Measurements from ENCODE around the gene ASAP2.

Gene ASAP2

DNA sequence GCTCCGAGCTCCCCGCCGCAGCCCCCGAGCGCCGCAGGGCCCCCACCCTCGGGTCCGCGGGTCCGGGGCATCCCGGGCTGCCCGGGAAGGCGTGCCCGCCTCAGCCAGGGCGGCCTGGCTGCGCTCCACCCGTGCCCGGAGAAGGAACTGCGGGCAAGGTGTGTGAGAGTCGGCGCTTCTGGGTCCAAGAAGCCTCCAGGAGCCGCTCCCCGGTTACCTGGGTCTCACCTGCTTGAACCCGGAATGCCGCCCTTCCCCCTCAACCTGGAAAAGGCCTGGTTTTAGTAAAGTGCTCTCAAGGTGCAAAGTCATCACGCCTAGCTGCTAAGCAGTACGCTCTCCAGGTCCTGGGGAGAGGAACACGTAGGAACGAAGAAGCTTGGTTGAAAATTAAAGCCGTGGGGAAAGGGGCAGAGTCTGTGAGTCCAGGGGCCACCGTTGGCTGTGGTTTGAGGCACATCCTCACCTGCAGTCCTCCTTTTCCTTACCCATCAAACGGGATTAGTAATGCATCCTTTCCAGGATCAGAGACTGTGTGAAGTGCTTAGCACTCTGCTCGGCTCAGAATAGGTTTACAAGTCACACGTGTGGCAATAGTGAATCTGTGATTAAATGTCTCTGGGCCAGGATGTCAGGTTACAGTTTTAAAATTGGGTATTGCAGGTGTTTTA, 1.2 kb downstream of the ASAP2 start:
- TF ChIP-seq EZH2phosphoT487 (IDR thresholded peaks at IDR 0.05; ENCODE audit: borderline replicate concordance): no peak
- TF ChIP-seq, protein P1, sequence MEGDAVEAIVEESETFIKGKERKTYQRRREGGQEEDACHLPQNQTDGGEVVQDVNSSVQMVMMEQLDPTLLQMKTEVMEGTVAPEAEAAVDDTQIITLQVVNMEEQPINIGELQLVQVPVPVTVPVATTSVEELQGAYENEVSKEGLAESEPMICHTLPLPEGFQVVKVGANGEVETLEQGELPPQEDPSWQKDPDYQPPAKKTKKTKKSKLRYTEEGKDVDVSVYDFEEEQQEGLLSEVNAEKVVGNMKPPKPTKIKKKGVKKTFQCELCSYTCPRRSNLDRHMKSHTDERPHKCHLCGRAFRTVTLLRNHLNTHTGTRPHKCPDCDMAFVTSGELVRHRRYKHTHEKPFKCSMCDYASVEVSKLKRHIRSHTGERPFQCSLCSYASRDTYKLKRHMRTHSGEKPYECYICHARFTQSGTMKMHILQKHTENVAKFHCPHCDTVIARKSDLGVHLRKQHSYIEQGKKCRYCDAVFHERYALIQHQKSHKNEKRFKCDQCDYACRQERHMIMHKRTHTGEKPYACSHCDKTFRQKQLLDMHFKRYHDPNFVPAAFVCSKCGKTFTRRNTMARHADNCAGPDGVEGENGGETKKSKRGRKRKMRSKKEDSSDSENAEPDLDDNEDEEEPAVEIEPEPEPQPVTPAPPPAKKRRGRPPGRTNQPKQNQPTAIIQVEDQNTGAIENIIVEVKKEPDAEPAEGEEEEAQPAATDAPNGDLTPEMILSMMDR (conservative IDR thresholded peaks at IDR 0.05; ENCODE audit: low read length): no peak
- Histone ChIP-seq H3K9ac (ENCODE audit: low read depth, low read length, poor library complexity, severe bottlenecking) (peak overlapping the region; percentile 75), H3K9me2 (replicated peaks; ENCODE audit: low read depth, low read length) (no peaks in the 10 kb centered on the region), H3K79me2 (ENCODE audit: insufficient read depth, low read length) (peaks cover 53% of the 10 kb centered on the region), H2AFZ (ENCODE audit: low read length) (peak overlapping the region; percentile 84), H3K9me3 (ENCODE audit: insufficient read depth, low read depth, low read length) (no peaks in the 10 kb centered on the region), H3K4me3 (ENCODE audit: low read length, poor library complexity, severe bottlenecking) (peak overlapping the region; percentile 91), H3K4me2 (ENCODE audit: low read depth, low read length, poor library complexity, severe bottlenecking) (peak overlapping the region; percentile 92), H3K4me1 (ENCODE audit: insufficient read depth, low read length, poor library complexity, severe bottlenecking) (peaks cover 32% of the 10 kb centered on the region), H3K27me3 (ENCODE audit: insufficient read depth, low read length, poor library complexity, severe bottlenecking) (no peaks in the 10 kb centered on the region), H3K36me3 (ENCODE audit: insufficient read depth, low read length) (no peaks in the 10 kb centered on the region), H4K20me1 (ENCODE audit: insufficient read depth, low read length, poor library complexity, severe bottlenecking) (peaks cover 21% of the 10 kb centered on the region), H3F3A (ENCODE audit: low read depth) (no peaks in the 10 kb centered on the region)

DNA sequence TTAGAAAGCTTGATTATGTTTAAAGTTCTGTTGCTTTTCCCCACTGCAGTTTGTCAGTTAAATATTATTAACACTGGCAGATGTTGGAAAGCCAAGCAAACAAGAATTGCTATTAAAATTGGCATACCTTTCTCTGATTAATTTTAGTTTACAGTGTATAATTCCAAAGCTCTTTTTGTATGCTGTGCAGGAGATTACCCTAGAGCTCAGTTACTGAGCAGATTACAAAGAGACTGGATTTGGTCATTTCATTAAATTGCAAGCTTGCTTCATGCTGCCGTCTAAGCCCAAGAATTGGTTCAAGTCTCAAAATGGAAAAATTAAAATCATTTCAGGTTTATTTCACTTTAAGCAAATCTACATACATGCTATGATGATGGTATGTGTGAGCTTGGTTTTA, 2.3 kb downstream of the ASAP2 start:
- no peaks in the 10 kb centered on the region for H3K36me3 ChIP-seq (ENCODE audit: insufficient read depth, low read length)
- H3K9ac ChIP-seq (ENCODE audit: low read depth, low read length, poor library complexity, severe bottlenecking): no peak overlapping the region
- H3K4me3 ChIP-seq (ENCODE audit: low read length, poor library complexity, severe bottlenecking): peak overlapping the region; percentile 91
- H2AFZ ChIP-seq (ENCODE audit: low read length): no peak overlapping the region
- H3K9me2 ChIP-seq (replicated peaks; ENCODE audit: low read depth, low read length): no peaks in the 10 kb centered on the region
- peaks cover 32% of the 10 kb centered on the region for H3K4me1 ChIP-seq (ENCODE audit: insufficient read depth, low read length, poor library complexity, severe bottlenecking)
- no peak for TF ChIP-seq EZH2phosphoT487 (IDR thresholded peaks at IDR 0.05; ENCODE audit: borderline replicate concordance)
- TF ChIP-seq, protein P1 (conservative IDR thresholded peaks at IDR 0.05; ENCODE audit: low read length): no peak
- H3K9me3 ChIP-seq (ENCODE audit: insufficient read depth, low read depth, low read length): no peaks in the 10 kb centered on the region
- peak overlapping the region; percentile 92 for H3K4me2 ChIP-seq (ENCODE audit: low read depth, low read length, poor library complexity, severe bottlenecking)
- peaks cover 21% of the 10 kb centered on the region for H4K20me1 ChIP-seq (ENCODE audit: insufficient read depth, low read length, poor library complexity, severe bottlenecking)
- no peaks in the 10 kb centered on the region for H3K27me3 ChIP-seq (ENCODE audit: insufficient read depth, low read length, poor library complexity, severe bottlenecking)
- no peaks in the 10 kb centered on the region for H3F3A ChIP-seq (ENCODE audit: low read depth)
- H3K79me2 ChIP-seq (ENCODE audit: insufficient read depth, low read length): peaks cover 64% of the 10 kb centered on the region

DNA sequence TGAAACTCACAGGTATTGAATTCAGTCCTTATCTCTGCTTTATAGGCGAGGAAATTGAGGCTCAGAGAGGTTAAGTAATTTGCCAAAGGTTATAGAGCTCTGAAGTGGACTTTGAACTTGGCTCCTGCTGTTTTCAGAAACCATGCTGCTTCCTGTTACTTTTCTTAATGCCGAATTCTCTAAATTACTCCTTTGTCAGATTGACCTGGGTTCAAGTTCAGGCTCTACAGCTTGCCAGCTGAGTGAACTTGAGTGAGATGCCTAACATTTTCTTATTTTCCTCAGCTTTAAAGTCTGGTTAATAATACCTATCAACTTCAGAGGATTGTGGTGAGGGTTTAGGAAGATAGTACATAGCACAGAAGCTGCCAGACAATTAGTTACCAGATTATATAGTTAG, 3.4 kb downstream of the ASAP2 start:
- Histone ChIP-seq H3K79me2 (ENCODE audit: insufficient read depth, low read length) (peaks cover 64% of the 10 kb centered on the region), H3K4me1 (ENCODE audit: insufficient read depth, low read length, poor library complexity, severe bottlenecking) (peaks cover 32% of the 10 kb centered on the region), H3K9ac (ENCODE audit: low read depth, low read length, poor library complexity, severe bottlenecking) (no peak overlapping the region), H2AFZ (ENCODE audit: low read length) (no peak overlapping the region), H3K4me3 (ENCODE audit: low read length, poor library complexity, severe bottlenecking) (peak overlapping the region; percentile 39), H4K20me1 (ENCODE audit: insufficient read depth, low read length, poor library complexity, severe bottlenecking) (peaks cover 21% of the 10 kb centered on the region), H3K9me3 (ENCODE audit: insufficient read depth, low read depth, low read length) (no peaks in the 10 kb centered on the region), H3K4me2 (ENCODE audit: low read depth, low read length, poor library complexity, severe bottlenecking) (peak overlapping the region; percentile 66), H3K9me2 (replicated peaks; ENCODE audit: low read depth, low read length) (no peaks in the 10 kb centered on the region), H3F3A (ENCODE audit: low read depth) (no peaks in the 10 kb centered on the region), H3K27me3 (ENCODE audit: insufficient read depth, low read length, poor library complexity, severe bottlenecking) (no peaks in the 10 kb centered on the region), H3K36me3 (ENCODE audit: insufficient read depth, low read length) (no peaks in the 10 kb centered on the region)
- TF ChIP-seq, protein P1 (conservative IDR thresholded peaks at IDR 0.05; ENCODE audit: low read length): no peak
- TF ChIP-seq EZH2phosphoT487 (IDR thresholded peaks at IDR 0.05; ENCODE audit: borderline replicate concordance): no peak
